Stimulated activated naive CD8-positive, alpha-beta T cell treated with anti-CD3 and anti-CD28 coated beads, Interleukin-15, Interleukin-2, amounts not matched to agents 100 ng/mL and 50 ng/mL, for 24 hours (primary cell): Measurements from ENCODE around the gene RAB31.

Source experiments
- H3K27ac Mint-ChIP-seq: one replicate; pipeline ENCODE4 v1.8.0; 2021; ENCODE audit warnings: mild to moderate bottlenecking, mixed read lengths
- H3K27me3 Mint-ChIP-seq: one replicate; pipeline ENCODE4 v1.8.0; 2021; ENCODE audit warnings: mixed read lengths
- H3K36me3 Mint-ChIP-seq: one replicate; pipeline ENCODE4 v1.8.0; 2021; ENCODE audit warnings: low read depth, mixed read lengths
- H3K4me1 Mint-ChIP-seq: one replicate; pipeline ENCODE4 v1.8.0; 2021; ENCODE audit warnings: low read depth, mixed read lengths
- H3K4me3 Mint-ChIP-seq: one replicate; pipeline ENCODE4 v1.8.0; 2021; ENCODE audit warnings: mild to moderate bottlenecking, mixed read lengths
- H3K9me3 Mint-ChIP-seq: one replicate; pipeline ENCODE4 v1.8.0; 2021; ENCODE audit warnings: mixed read lengths

Gene RAB31

GRCh38 chr18:9735238-9735637 is 27.1 kb downstream of the RAB31 start:
- H3K27ac Mint-ChIP-seq, result no peak overlapping the region
- peaks cover 13% of the 10 kb centered on the region for H3K27me3 Mint-ChIP-seq
- H3K4me3 Mint-ChIP-seq, result no peak overlapping the region
- no peaks in the 10 kb centered on the region for H3K36me3 Mint-ChIP-seq
- peaks cover 11% of the 10 kb centered on the region for H3K4me1 Mint-ChIP-seq
- H3K9me3 Mint-ChIP-seq, result no peaks in the 10 kb centered on the region

- Mint-ChIP-seq H3K27me3 (peaks cover 13% of the 10 kb centered on the region), H3K36me3 (no peaks in the 10 kb centered on the region), H3K4me3 (no peak overlapping the region), H3K4me1 (peaks cover 11% of the 10 kb centered on the region), H3K27ac (no peak overlapping the region), H3K9me3 (no peaks in the 10 kb centered on the region)
Measured at GRCh38 chr18:9735879-9736278, 27.8 kb downstream of the RAB31 start.

- Mint-ChIP-seq H3K9me3 (no peaks in the 10 kb centered on the region), H3K36me3 (no peaks in the 10 kb centered on the region), H3K27ac (no peak overlapping the region), H3K4me3 (no peak overlapping the region), H3K27me3 (peaks cover 13% of the 10 kb centered on the region), H3K4me1 (peaks cover 11% of the 10 kb centered on the region)
Measured at GRCh38 chr18:9736286-9736835, 28.3 kb downstream of the RAB31 start.

- Mint-ChIP-seq H3K9me3 (no peaks in the 10 kb centered on the region), H3K4me1 (peaks cover 11% of the 10 kb centered on the region), H3K27me3 (peaks cover 16% of the 10 kb centered on the region), H3K27ac (no peak overlapping the region), H3K4me3 (no peak overlapping the region), H3K36me3 (no peaks in the 10 kb centered on the region)
Measured at GRCh38 chr18:9737006-9737405, 28.9 kb downstream of the RAB31 start.

- Mint-ChIP-seq H3K4me3 (no peak overlapping the region), H3K27ac (no peak overlapping the region), H3K9me3 (no peaks in the 10 kb centered on the region), H3K36me3 (no peaks in the 10 kb centered on the region), H3K27me3 (peaks cover 22% of the 10 kb centered on the region), H3K4me1 (peaks cover 11% of the 10 kb centered on the region)
Measured at GRCh38 chr18:9737472-9738121, 29.5 kb downstream of the RAB31 start.

- H3K4me3 Mint-ChIP-seq, result no peak overlapping the region
- H3K36me3 Mint-ChIP-seq, result no peaks in the 10 kb centered on the region
- peaks cover 11% of the 10 kb centered on the region for H3K4me1 Mint-ChIP-seq
- no peak overlapping the region for H3K27ac Mint-ChIP-seq
- no peaks in the 10 kb centered on the region for H3K9me3 Mint-ChIP-seq
- peaks cover 23% of the 10 kb centered on the region for H3K27me3 Mint-ChIP-seq
Measured at GRCh38 chr18:9738266-9738969, 30.3 kb downstream of the RAB31 start.

- peaks cover 7% of the 10 kb centered on the region for H3K4me1 Mint-ChIP-seq
- H3K9me3 Mint-ChIP-seq, result no peaks in the 10 kb centered on the region
- peaks cover 27% of the 10 kb centered on the region for H3K27me3 Mint-ChIP-seq
- H3K4me3 Mint-ChIP-seq, result no peak overlapping the region
- H3K36me3 Mint-ChIP-seq, result no peaks in the 10 kb centered on the region
- no peak overlapping the region for H3K27ac Mint-ChIP-seq
Measured at GRCh38 chr18:9739516-9739915, 31.4 kb downstream of the RAB31 start.

GRCh38 chr18:9740071-9740470 is 32.0 kb downstream of the RAB31 start:
- H3K27me3 Mint-ChIP-seq, result peaks cover 33% of the 10 kb centered on the region
- H3K36me3 Mint-ChIP-seq, result no peaks in the 10 kb centered on the region
- peaks cover 6% of the 10 kb centered on the region for H3K4me1 Mint-ChIP-seq
- no peaks in the 10 kb centered on the region for H3K9me3 Mint-ChIP-seq
- no peak overlapping the region for H3K27ac Mint-ChIP-seq
- no peak overlapping the region for H3K4me3 Mint-ChIP-seq

- H3K4me1 Mint-ChIP-seq, result no peaks in the 10 kb centered on the region
- no peak overlapping the region for H3K27ac Mint-ChIP-seq
- no peak overlapping the region for H3K4me3 Mint-ChIP-seq
- H3K36me3 Mint-ChIP-seq, result no peaks in the 10 kb centered on the region
- peaks cover 36% of the 10 kb centered on the region for H3K27me3 Mint-ChIP-seq
- no peaks in the 10 kb centered on the region for H3K9me3 Mint-ChIP-seq
Measured at GRCh38 chr18:9741406-9741792, 33.3 kb downstream of the RAB31 start.

GRCh38 chr18:9741793-9742523 is 33.9 kb downstream of the RAB31 start:
- Mint-ChIP-seq H3K4me1 (no peaks in the 10 kb centered on the region), H3K9me3 (no peaks in the 10 kb centered on the region), H3K27ac (no peak overlapping the region), H3K27me3 (peaks cover 36% of the 10 kb centered on the region), H3K4me3 (no peak overlapping the region), H3K36me3 (no peaks in the 10 kb centered on the region)

GRCh38 chr18:9742524-9743131 is 34.5 kb downstream of the RAB31 start:
- Mint-ChIP-seq H3K27me3 (peaks cover 36% of the 10 kb centered on the region), H3K36me3 (no peaks in the 10 kb centered on the region), H3K4me1 (no peaks in the 10 kb centered on the region), H3K27ac (no peak overlapping the region), H3K4me3 (no peak overlapping the region), H3K9me3 (no peaks in the 10 kb centered on the region)

GRCh38 chr18:9743200-9744016 is 35.3 kb downstream of the RAB31 start:
- no peaks in the 10 kb centered on the region for H3K4me1 Mint-ChIP-seq
- no peaks in the 10 kb centered on the region for H3K9me3 Mint-ChIP-seq
- H3K27me3 Mint-ChIP-seq, result peaks cover 36% of the 10 kb centered on the region
- H3K4me3 Mint-ChIP-seq, result no peak overlapping the region
- H3K36me3 Mint-ChIP-seq, result no peaks in the 10 kb centered on the region
- no peak overlapping the region for H3K27ac Mint-ChIP-seq

- Mint-ChIP-seq H3K4me1 (no peaks in the 10 kb centered on the region), H3K27ac (no peak overlapping the region), H3K27me3 (peaks cover 30% of the 10 kb centered on the region), H3K9me3 (no peaks in the 10 kb centered on the region), H3K4me3 (no peak overlapping the region), H3K36me3 (no peaks in the 10 kb centered on the region)
Measured at GRCh38 chr18:9746958-9747357, 38.9 kb downstream of the RAB31 start.

GRCh38 chr18:9749611-9750010 is 41.5 kb downstream of the RAB31 start:
- Mint-ChIP-seq H3K27me3 (peaks cover 8% of the 10 kb centered on the region), H3K4me3 (no peak overlapping the region)

More at GRCh38 chr18:9749611-9750010, 41.5 kb downstream of the RAB31 start:
- H3K9me3 Mint-ChIP-seq, result no peaks in the 10 kb centered on the region
- no peaks in the 10 kb centered on the region for H3K36me3 Mint-ChIP-seq
- H3K27ac Mint-ChIP-seq, result no peak overlapping the region
- no peaks in the 10 kb centered on the region for H3K4me1 Mint-ChIP-seq
